ENCODE data around the gene FBXO45. TPM values are rescaled to one million over a fixed set of nuclear protein-coding genes. Genes with fewer than 3 reads are reported as not detected.

The FBXO45 gene
- total and polyA plus RNA-seq, 10 of the 15 experiments (the other 5 are each of a cell fraction or from before 2014, with no cell fraction given): 4.0 to 17.3 (median 11.8) TPM

DNA sequence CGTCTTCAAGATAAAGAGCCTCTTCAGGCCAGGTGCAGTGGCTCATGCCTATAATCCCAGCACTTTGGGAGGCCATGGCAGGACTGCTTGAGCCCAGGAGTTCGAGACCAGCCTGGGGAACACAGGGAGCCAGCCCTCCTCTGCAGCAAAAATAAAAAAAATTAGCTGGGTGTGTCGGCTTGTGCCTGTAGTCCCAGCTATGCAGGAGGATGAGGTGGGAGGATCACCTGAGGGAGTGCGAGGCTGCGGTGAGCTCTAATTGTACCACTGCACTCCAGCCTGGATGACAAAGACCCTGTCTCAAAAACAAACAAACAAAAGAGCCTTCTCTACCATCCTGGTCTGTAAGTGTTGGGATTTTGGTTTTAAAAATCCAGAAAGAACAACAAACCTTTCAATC is 11.2 kb upstream of the FBXO45 start (continued):
- TF ChIP-seq, protein P1, sequence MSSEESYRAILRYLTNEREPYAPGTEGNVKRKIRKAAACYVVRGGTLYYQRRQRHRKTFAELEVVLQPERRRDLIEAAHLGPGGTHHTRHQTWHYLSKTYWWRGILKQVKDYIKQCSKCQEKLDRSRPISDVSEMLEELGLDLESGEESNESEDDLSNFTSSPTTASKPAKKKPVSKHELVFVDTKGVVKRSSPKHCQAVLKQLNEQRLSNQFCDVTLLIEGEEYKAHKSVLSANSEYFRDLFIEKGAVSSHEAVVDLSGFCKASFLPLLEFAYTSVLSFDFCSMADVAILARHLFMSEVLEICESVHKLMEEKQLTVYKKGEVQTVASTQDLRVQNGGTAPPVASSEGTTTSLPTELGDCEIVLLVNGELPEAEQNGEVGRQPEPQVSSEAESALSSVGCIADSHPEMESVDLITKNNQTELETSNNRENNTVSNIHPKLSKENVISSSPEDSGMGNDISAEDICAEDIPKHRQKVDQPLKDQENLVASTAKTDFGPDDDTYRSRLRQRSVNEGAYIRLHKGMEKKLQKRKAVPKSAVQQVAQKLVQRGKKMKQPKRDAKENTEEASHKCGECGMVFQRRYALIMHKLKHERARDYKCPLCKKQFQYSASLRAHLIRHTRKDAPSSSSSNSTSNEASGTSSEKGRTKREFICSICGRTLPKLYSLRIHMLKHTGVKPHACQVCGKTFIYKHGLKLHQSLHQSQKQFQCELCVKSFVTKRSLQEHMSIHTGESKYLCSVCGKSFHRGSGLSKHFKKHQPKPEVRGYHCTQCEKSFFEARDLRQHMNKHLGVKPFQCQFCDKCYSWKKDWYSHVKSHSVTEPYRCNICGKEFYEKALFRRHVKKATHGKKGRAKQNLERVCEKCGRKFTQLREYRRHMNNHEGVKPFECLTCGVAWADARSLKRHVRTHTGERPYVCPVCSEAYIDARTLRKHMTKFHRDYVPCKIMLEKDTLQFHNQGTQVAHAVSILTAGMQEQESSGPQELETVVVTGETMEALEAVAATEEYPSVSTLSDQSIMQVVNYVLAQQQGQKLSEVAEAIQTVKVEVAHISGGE (CRISPR knock-in tag; IDR thresholded peaks at IDR 0.05): no peak
- TF ChIP-seq DPF2 (IDR thresholded peaks at IDR 0.05) (no peak), NR2F1 (conservative IDR thresholded peaks at IDR 0.05) (no peak), TAF1 (IDR thresholded peaks at IDR 0.05; ENCODE audit: borderline replicate concordance, low read depth, low read length) (no peak)

DNA sequence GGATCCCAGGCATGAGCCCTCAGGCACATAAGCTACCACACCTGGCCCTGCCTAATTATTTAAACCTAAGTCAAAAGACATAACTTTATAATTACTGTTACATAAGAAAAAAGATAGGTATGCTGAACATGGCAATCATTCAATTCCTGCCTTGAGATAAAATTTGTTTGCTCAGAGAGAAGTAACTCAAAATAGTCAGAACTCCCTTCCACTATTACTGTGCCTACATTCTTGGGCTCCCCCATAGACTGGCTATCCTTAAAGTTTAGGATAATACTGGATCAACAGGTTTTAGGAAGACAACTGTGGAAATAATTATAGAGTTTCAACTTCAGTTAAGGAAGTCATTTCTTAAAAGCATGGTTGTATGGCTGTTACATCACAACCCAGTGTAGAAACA is 10.0 kb upstream of the FBXO45 start:
- Histone ChIP-seq H3K79me2 (ENCODE audit: control insufficient read depth, insufficient read depth, low read length) (no peaks in the 10 kb centered on the region), H2AFZ (ENCODE audit: control insufficient read depth, low read depth, low read length) (no peak overlapping the region), H3K9me3 (replicated peaks; ENCODE audit: control insufficient read depth, insufficient read depth, low read length) (no peaks in the 10 kb centered on the region), H4K20me1 (ENCODE audit: control insufficient read depth, insufficient read depth) (no peaks in the 10 kb centered on the region), H3K27me3 (replicated peaks in 1 of 2; ENCODE audit: control insufficient read depth in 2 of 2, insufficient read depth in 2 of 2, low read length in 1 of 2) (no peaks in the 10 kb centered on the region), H3K4me2 (ENCODE audit: control insufficient read depth, insufficient read depth) (no peak overlapping the region), H3K27ac (ENCODE audit: control insufficient read depth, insufficient read depth) (no peak overlapping the region), H3K9ac (ENCODE audit: control insufficient read depth, insufficient read depth, low read length) (no peak overlapping the region), H3K36me3 (ENCODE audit: control insufficient read depth in 2 of 2, insufficient read depth in 2 of 2, low read length in 1 of 2) (no peaks in the 10 kb centered on the region; a peak in 1 of 4 replicates), H3K4me1 (ENCODE audit: control insufficient read depth, insufficient read depth, low read length) (peaks cover 8% of the 10 kb centered on the region), H3K4me3 (no peak overlapping the region)
- no TSS peak for BruUV-seq (replicated peaks)
- intact Hi-C loops (cut with micrococcal nuclease; ENCODE audit: unreplicated experiment) (no loop called here), in situ Hi-C loops (cut with MboI) (no loop called here)
- no peak for ATAC-seq
- ChIA-PET RAD21 (ENCODE audit: unreplicated experiment) (no interaction called here), CTCF (no interaction called here), SMC1A (ENCODE audit: uncharacterized antibody, unreplicated experiment) (no interaction called here), POLR2A (no interaction called here)
- DNase-seq (ENCODE audit: low read depth, low spot score): no peak
- FAIRE-seq: no peak
- TF ChIP-seq GATAD2B (conservative IDR thresholded peaks at IDR 0.05; ENCODE audit: low read depth): no peak
- no peak for TF ChIP-seq POLR2AphosphoS5 (IDR thresholded peaks at IDR 0.05; ENCODE audit: low read length)
- TF ChIP-seq IKZF1 (conservative IDR thresholded peaks at IDR 0.05): no peak
- TF ChIP-seq BMI1 (IDR thresholded peaks at IDR 0.05; ENCODE audit: borderline replicate concordance): no peak
- no peak for TF ChIP-seq SMAD1 (IDR thresholded peaks at IDR 0.05; ENCODE audit: low read depth, partially characterized antibody)
